Transverse colon (tissue), 3 donors: ENCODE results near the gene PRSS56.

Source experiments
- CTCF ChIP-seq, 5 experiments: fragments of 200-600 bp in 3 of 5; fragments of 450-650 bp in 2 of 5; sonication (generic) in 3 of 5; IDR thresholded peaks; 1 replicate in 2 of 5; 2 replicates in 3 of 5; pipeline ENCODE4 v1.5.1; 2016 to 2017; ENCODE audit warnings: antibody characterized with exemption in 5 of 5, inconsistent platforms in 3 of 5, mild to moderate bottlenecking in 2 of 5, moderate library complexity in 1 of 5
- POLR2A ChIP-seq: fragments of 450-650 bp; IDR thresholded peaks from one replicate; pipeline ENCODE4 v1.6.1; 2016; ENCODE audit warnings: antibody characterized with exemption, mild to moderate bottlenecking, moderate library complexity

GRCh38 chr2:232483923-232484627, 36.1 kb upstream of the PRSS56 start:
- TF ChIP-seq CTCF (IDR thresholded peaks at IDR 0.05), result no peak
- no peak for TF ChIP-seq POLR2A
